Thyroid gland (tissue), 4 donors: ENCODE data around the gene NUP214.

ENCODE experiments used
- POLR2A ChIP-seq, 2 donors: fragments of 450-650 bp; IDR thresholded peaks; one replicate each; pipeline ENCODE4 v1.6.1; 2017; ENCODE audit warnings: antibody characterized with exemption in 2 of 2, mild to moderate bottlenecking in 2 of 2, moderate library complexity in 1 of 2
- TF ChIP-seq, protein P1 (sequence below), 6 experiments: fragments of 200-600 bp in 3 of 6; fragments of 450-650 bp in 3 of 6; sonication (generic) in 3 of 6; IDR thresholded peaks; one replicate each; pipeline ENCODE4 v1.5.1; 2016 to 2019; ENCODE audit warnings: antibody characterized with exemption in 6 of 6, mild to moderate bottlenecking in 2 of 6, inconsistent platforms in 1 of 6, moderate library complexity in 1 of 6

DNA sequence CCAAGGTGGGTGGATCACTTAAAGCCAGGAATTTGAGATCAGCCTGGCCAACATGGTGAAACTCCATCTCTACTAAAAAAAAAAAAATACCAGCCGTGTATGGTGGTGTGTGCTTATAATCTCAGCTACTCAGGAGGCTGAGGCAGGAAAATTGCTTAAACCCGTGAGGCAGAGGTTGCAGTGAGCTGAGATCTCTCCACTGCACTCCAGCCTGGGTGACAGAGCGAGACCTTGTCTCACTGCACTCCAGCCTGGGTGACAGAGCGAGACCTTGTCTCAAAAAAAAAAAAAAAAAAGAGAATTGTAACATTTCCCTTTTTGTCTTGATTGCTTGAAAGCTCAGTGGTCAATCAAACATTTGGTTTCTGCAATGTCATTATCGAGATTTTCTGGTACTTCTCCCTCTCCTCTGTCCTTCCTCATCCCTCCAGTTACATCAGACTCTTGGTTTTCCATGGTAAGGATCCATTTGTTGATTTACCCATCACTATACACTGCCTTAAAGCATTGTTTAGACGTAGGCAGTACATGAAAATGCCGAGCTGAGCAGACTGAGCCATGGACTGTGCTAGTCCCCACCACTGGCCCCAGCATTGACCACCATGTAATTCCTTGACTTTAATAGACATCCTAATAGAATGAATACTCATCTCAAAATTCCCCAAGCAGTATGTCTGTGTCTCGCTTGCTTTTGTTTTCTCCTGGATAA lies 40.6 kb upstream of the NUP214 start:
- no peak for TF ChIP-seq POLR2A (IDR thresholded peaks at IDR 0.05)
- TF ChIP-seq, protein P1, sequence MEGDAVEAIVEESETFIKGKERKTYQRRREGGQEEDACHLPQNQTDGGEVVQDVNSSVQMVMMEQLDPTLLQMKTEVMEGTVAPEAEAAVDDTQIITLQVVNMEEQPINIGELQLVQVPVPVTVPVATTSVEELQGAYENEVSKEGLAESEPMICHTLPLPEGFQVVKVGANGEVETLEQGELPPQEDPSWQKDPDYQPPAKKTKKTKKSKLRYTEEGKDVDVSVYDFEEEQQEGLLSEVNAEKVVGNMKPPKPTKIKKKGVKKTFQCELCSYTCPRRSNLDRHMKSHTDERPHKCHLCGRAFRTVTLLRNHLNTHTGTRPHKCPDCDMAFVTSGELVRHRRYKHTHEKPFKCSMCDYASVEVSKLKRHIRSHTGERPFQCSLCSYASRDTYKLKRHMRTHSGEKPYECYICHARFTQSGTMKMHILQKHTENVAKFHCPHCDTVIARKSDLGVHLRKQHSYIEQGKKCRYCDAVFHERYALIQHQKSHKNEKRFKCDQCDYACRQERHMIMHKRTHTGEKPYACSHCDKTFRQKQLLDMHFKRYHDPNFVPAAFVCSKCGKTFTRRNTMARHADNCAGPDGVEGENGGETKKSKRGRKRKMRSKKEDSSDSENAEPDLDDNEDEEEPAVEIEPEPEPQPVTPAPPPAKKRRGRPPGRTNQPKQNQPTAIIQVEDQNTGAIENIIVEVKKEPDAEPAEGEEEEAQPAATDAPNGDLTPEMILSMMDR (IDR thresholded peaks at IDR 0.05) = no peak
